MCF 10A (cell line): ENCODE measurements around the gene CFAP58. TPM values are rescaled to one million over a fixed set of nuclear protein-coding genes. Genes with fewer than 3 reads are reported as not detected.
A peak's percentile ranks its signal among the peaks of the same experiment; 100 is the strongest.

ENCODE experiments used
- BruUV-seq: library from RNA; stranded (reverse); fragments of 400-500 nt; replicated peaks from 2 replicates; lab custom pipeline; 2021; lab: Mats Ljungman, UMichigan
- CTCF ChIA-PET: fragments of 300-600 bp; sonication (Branson Sonifier 250); formaldehyde crosslinking; extraction: SDS; loops from one replicate; lab custom pipeline; 2021; ENCODE audit warnings: antibody characterized with exemption, inconsistent platforms; lab: Yijun Ruan, JAX
- POLR2A ChIA-PET: fragments of 300-600, 350-650 bp; sonication (Branson Sonifier 250); formaldehyde crosslinking; extraction: SDS; loops from one replicate; lab custom pipeline; 2020; ENCODE audit warnings: antibody characterized with exemption, inconsistent platforms; lab: Yijun Ruan, JAX
- DNase-seq: peaks from one replicate; pipeline ENCODE4 v3.0.0-alpha.2; 2018; ENCODE audit not compliant: unreplicated experiment
- H3K27ac Mint-ChIP-seq: one replicate; pipeline ENCODE4 v1.8.0; 2022; ENCODE audit warnings: mild to moderate bottlenecking, low read depth, mixed read lengths; ENCODE audit not compliant: unreplicated experiment
- H3K27me3 Mint-ChIP-seq: one replicate; pipeline ENCODE4 v1.8.0; 2022; ENCODE audit warnings: mixed read lengths; ENCODE audit not compliant: insufficient read depth, unreplicated experiment
- H3K36me3 Mint-ChIP-seq: one replicate; pipeline ENCODE4 v1.8.0; 2022; ENCODE audit warnings: mild to moderate bottlenecking, moderate library complexity, mixed read lengths; ENCODE audit not compliant: insufficient read depth, unreplicated experiment
- H3K4me1 Mint-ChIP-seq: one replicate; pipeline ENCODE4 v1.8.0; 2022; ENCODE audit warnings: mixed read lengths; ENCODE audit not compliant: insufficient read depth, unreplicated experiment
- H3K4me3 Mint-ChIP-seq: one replicate; pipeline ENCODE4 v1.8.0; 2022; ENCODE audit warnings: mild to moderate bottlenecking, moderate library complexity, mixed read lengths; ENCODE audit not compliant: unreplicated experiment
- H3K9me3 Mint-ChIP-seq: one replicate; pipeline ENCODE4 v1.8.0; 2022; ENCODE audit warnings: mixed read lengths; ENCODE audit not compliant: unreplicated experiment
- intact Hi-C: fragments of 100-400 bp; cut with micrococcal nuclease; formaldehyde crosslinking; loops from 2 replicates; pipeline ENCODE4 v1.14.1; 2022
- total RNA-seq: library from RNA; stranded (reverse); gene quantifications from 2 replicates; pipeline ENCODE4 v1.2.3, GENCODE V29; 2022
- TF ChIP-seq, protein P1 (sequence below): fragments of 200-600 bp; IDR thresholded peaks from one replicate; pipeline ENCODE4 v1.8.0; 2022; ENCODE audit warnings: antibody characterized with exemption, mild to moderate bottlenecking; ENCODE audit not compliant: unreplicated experiment

The CFAP58 gene
- total RNA-seq, 1 experiment from 2014 or later, result 0.89 TPM

DNA sequence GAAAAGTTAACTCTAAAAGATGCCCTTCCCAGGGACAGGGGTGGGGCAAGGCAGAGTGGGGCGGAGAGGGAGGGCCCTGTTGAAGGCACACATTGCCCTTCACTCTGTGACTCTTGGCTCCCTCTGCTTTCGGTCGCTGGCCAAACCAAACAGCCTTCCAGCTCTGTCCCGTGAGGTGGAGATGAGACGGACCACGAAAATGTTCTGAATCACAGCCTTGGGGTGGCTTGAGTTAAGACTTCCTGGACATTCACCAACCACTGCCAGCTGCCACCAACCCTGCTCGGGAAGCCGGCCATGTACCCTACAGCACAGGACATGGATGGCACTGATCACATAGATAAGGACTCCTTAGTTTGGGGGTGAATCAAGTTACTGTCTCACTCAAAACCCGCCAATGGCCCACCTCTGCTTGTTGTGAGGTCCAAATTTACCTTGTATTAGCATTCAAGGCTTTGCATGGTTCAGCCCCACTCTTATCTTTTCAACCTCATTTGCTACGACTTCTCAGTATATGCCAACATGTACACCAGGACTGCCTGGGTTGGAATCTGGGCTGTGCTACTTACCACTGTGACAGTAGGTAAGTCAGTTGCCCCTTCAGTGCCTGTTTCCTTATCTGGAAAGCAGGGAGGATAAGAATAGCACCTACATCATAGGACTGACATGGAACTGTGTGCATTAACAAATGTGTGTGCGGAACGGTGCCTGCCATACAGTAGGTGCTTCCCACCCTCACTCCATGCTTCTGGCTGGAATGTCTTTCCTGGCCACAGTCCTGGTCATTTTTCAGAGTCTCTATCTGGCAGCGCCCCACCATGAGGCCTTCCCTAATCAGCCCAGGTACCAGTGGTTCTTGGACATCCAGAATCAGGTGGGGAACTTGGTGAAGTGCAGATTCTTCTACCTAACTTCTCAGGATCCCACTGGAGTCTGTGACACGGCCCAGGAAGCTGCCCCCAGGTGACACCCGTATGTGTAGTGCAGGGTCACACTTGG is 43.4 kb upstream of the CFAP58 start:
- intact Hi-C loops, result no loop called here
- no peaks in the 10 kb centered on the region for H3K9me3 Mint-ChIP-seq
- TF ChIP-seq, protein P1, sequence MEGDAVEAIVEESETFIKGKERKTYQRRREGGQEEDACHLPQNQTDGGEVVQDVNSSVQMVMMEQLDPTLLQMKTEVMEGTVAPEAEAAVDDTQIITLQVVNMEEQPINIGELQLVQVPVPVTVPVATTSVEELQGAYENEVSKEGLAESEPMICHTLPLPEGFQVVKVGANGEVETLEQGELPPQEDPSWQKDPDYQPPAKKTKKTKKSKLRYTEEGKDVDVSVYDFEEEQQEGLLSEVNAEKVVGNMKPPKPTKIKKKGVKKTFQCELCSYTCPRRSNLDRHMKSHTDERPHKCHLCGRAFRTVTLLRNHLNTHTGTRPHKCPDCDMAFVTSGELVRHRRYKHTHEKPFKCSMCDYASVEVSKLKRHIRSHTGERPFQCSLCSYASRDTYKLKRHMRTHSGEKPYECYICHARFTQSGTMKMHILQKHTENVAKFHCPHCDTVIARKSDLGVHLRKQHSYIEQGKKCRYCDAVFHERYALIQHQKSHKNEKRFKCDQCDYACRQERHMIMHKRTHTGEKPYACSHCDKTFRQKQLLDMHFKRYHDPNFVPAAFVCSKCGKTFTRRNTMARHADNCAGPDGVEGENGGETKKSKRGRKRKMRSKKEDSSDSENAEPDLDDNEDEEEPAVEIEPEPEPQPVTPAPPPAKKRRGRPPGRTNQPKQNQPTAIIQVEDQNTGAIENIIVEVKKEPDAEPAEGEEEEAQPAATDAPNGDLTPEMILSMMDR, result no peak
- DNase-seq, result peak; percentile 90
- BruUV-seq, result TSS peak; percentile 31
- H3K27me3 Mint-ChIP-seq, result no peaks in the 10 kb centered on the region
- H3K4me3 Mint-ChIP-seq, result no peak overlapping the region
- POLR2A ChIA-PET, result interaction anchor here (0.6 to 8.8 kb wide), 12 partner anchors 9 to 39 kb away, joined by 3 to 95 read pairs (median 4); partner anchors contain the start of gene ITPRIP
- peaks cover 65% of the 10 kb centered on the region for H3K36me3 Mint-ChIP-seq
- peaks cover 30% of the 10 kb centered on the region for H3K4me1 Mint-ChIP-seq
- peak overlapping the region; percentile 87 for H3K27ac Mint-ChIP-seq
- CTCF ChIA-PET, result interaction anchor here (0.7 to 13.8 kb wide), 10 partner anchors 9 to 42 kb away, joined by 3 to 143 read pairs (median 8); partner anchors contain the start of gene CFAP58

DNA sequence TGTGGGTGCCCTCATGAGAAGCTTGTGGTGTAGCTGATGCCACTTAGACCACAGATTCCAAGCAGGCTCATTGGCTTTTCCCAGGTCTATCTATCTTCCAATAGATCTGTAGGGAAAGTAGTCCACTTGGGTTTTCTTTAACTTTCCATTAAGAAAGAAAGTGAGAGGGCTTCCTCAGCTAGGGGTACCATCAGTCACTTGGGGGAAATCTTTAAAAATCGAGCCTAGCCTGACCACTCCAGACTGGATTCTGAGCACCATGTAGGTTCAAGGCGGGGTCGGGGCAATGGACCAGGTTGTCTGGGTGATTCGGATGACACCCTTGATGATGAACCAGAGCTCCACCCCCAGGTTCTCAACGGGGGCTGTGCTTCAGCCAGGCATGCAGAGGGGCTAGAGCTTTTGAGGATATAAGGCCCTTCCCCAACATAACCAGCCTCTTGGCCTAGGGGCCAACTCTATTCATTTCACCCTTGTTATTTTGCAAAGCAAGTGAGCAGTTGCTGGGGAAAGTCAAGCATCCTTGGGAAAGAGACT is 42.4 kb upstream of the CFAP58 start:
- Mint-ChIP-seq H3K27me3 (no peaks in the 10 kb centered on the region), H3K36me3 (peaks cover 67% of the 10 kb centered on the region), H3K9me3 (no peaks in the 10 kb centered on the region), H3K4me3 (no peak overlapping the region), H3K4me1 (peaks cover 22% of the 10 kb centered on the region), H3K27ac (no peak overlapping the region)
- CTCF ChIA-PET, result interaction anchor here (1.2 to 13.8 kb wide), 6 partner anchors 11 to 40 kb away, joined by 4 to 143 read pairs (median 6); no protein-coding TSS in a partner anchor
- BruUV-seq, result no TSS peak
- intact Hi-C loops, result no loop called here
- no peak for DNase-seq
- TF ChIP-seq, protein P1, result no peak
- POLR2A ChIA-PET, result interaction anchor here (0.6 to 8.8 kb wide), 6 partner anchors 8 to 27 kb away, joined by 3 to 95 read pairs (median 10); partner anchors contain the start of gene ITPRIP

DNA sequence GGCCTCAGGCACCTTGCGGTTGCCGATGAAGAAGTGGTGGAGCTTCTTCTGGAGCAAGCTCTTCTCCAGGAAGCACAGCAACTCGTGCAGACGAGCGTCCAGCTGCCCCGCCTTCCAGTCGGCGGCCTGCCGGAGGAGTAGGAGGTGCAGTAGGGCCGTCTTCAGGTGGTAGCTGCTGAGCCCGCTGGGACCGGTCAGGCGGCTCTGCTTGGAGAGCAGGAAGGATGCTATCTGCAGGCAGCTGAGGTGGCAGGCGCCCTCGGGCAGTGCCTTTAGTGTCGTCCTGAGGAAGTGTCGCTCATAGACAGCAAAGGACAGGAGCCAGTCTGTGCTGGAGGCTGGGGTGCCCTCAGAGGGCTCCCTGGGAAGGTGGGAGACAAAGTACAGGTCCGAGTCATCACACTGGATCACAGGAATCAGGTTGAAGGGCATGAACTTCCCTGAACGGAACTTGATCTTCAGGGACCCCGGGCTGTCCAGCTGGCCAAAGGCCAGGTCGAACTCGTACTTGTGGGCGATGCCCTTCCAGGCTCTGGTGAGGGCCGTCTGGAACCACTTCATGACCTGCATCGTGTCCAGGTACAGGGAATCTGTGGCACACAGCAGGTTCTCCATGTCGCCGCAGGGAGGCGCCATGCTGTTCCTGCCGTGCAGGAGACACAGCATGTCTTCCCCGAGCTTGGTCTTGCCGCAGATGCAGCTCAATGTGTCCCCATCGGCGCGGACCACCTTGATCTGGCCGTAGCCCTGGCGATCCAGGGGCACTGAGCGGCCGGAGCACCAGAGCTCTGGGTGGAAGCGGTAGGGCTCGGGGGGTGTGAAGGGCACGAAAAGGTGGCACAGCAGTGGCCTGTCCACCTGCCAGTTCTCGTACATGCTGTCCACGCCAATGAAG is 38.8 kb upstream of the CFAP58 start:
- intact Hi-C loops, result no loop called here
- Mint-ChIP-seq H3K27ac (no peak overlapping the region), H3K9me3 (no peaks in the 10 kb centered on the region), H3K4me3 (no peak overlapping the region), H3K4me1 (peaks cover 39% of the 10 kb centered on the region), H3K27me3 (no peaks in the 10 kb centered on the region), H3K36me3 (peaks cover 46% of the 10 kb centered on the region)
- TF ChIP-seq, protein P1, result no peak
- no TSS peak for BruUV-seq
- DNase-seq, result no peak
- CTCF ChIA-PET, result interaction anchor here (0.7 to 13.8 kb wide), 9 partner anchors 8 to 40 kb away, joined by 3 to 143 read pairs (median 5); partner anchors contain the start of gene CFAP58
- POLR2A ChIA-PET, result interaction anchor here (1.0 to 1.2 kb wide), 2 partner anchors 23 to 25 kb away, joined by 3 read pairs; partner anchors contain the start of gene ITPRIP
